Measurements from ENCODE around the gene IKZF2.

- no peak for TF ChIP-seq EZH2phosphoT487 (IDR thresholded peaks at IDR 0.05; ENCODE audit: borderline replicate concordance, low read length)
- TF ChIP-seq CTCF (conservative IDR thresholded peaks at IDR 0.05; ENCODE audit: low read depth, low read length): no peak
These were observed 137.4 kb downstream of the IKZF2 start for GRCh38 chr2:213013979-213014378.

Data from PC-3 (cell line).